Left lobe of liver (tissue), 2 donors: ENCODE results near the gene DUOX2. TPM values are rescaled to one million over a fixed set of nuclear protein-coding genes. Genes with fewer than 3 reads are reported as not detected.
A peak's percentile ranks its signal among the peaks of the same experiment; 100 is the strongest.

Source experiments
- ATAC-seq: fragments of 200-7000 bp; cut with Tn5 transposase; one replicate; pipeline ENCODE4 v1.9.1; 2020; ENCODE audit warnings: mild to moderate bottlenecking, moderate library complexity
- DNase-seq: peaks from one replicate; pipeline ENCODE4 v3.0.0-alpha.2; 2020; ENCODE audit warnings: low spot score
- total RNA-seq: library from RNA; stranded (reverse); gene quantifications from one replicate; pipeline ENCODE4 v1.2.1, GENCODE V29; 2021
- donor health status: DM: no; HTN: no; CAD: no; lungs with moderate emphysema.
- donor health status: DM: no; HTN: yes; CAD: no.

Gene DUOX2
- total RNA-seq, 1 donor from 2014 or later: 0.10 TPM

- no peak for DNase-seq
- ATAC-seq: no peak
These were observed 7.0 kb upstream of the DUOX2 start for GRCh38 chr15:45121020-45121419.

DNA sequence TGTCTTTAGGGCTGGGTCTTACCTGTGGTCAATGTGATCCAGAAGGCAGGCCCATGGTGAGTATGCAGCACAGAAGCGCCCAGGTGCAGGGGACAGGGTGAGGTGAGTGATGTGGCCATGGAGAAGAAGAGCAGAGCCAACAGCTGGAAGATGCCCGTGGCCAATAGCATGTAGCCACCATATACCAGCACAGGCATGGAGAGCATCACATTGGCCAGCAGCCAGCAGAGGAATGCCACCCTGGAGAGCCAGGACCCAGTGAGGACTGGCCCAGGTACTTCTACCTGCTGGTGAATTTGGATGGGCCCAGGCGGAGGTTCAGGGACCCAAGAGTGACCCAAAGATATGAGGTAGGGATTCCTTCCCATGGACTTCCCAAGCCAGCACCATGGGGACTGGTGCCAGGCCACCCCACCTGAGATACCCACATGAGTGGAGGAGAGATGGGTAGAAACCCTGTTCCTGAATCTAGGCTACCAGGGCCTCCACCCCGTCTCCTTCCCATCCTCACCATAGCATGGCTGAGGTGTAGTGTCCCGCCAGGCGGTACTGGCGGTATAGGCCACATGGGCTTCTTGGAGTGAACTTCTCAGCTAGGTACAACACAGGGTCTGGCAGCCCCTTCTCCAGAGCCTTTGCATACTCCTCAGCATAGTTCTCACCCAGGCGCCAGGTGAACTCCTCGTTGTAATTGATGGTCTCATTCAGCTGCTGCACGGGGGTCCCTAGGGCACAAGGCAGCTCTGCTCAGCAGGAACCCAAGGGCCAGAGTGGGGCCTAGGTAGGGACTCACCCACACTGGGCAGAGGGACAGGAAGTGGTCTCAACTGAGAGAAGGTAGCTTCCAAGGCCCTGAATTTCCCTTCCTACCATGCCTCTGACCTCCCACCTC is 6.4 kb upstream of the DUOX2 start:
- DNase-seq (no peak), ATAC-seq (no peak)

DNA sequence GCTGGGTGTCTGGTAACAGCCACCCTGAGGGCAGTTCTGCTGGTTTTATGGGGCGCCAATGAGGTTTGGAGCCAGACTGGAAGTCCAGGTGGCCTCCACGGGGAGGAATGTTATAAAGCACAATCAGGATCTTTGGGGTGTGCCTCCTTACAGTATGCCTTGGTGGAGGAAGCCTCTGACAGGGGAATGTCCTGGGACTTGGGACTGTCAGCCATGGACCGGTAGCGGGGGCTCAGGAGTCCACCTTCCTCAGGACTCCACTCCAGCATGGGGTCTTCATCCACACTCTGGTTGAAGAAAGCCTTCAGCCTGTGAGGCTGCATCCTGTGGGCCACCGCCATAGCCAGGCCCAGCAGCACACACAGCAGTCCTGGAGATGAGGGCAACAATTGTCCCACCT is 5.0 kb upstream of the DUOX2 start:
- no peak for ATAC-seq
- DNase-seq: no peak

DNA sequence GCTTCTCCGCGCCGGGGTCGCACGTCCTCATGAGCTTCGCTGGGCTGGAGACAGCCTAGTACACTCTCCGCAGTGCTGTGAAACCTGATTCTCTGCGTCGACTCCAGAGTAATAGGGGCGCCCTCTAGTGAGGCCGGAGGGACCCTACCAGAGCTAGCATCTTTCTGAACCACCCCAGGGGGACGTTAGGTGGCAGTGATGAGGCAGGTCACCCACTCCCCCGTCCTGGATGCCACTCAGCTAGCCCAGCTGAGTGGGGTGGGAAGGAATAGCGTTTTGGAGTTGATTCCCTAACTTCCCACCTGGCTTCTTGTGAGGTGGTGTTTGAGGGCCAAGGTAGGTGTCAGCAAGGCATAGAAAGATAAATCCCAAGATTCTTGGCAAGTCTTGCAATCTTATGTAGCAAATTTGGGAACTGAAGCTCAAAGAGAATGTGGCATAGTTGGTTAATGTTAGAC is 4.2 kb upstream of the DUOX2 start:
- DNase-seq (peak; percentile 88), ATAC-seq (peak; percentile 97)

- no peak for DNase-seq
- ATAC-seq: peak; percentile 40
These were observed 3.5 kb upstream of the DUOX2 start for GRCh38 chr15:45117308-45118130.

DNA sequence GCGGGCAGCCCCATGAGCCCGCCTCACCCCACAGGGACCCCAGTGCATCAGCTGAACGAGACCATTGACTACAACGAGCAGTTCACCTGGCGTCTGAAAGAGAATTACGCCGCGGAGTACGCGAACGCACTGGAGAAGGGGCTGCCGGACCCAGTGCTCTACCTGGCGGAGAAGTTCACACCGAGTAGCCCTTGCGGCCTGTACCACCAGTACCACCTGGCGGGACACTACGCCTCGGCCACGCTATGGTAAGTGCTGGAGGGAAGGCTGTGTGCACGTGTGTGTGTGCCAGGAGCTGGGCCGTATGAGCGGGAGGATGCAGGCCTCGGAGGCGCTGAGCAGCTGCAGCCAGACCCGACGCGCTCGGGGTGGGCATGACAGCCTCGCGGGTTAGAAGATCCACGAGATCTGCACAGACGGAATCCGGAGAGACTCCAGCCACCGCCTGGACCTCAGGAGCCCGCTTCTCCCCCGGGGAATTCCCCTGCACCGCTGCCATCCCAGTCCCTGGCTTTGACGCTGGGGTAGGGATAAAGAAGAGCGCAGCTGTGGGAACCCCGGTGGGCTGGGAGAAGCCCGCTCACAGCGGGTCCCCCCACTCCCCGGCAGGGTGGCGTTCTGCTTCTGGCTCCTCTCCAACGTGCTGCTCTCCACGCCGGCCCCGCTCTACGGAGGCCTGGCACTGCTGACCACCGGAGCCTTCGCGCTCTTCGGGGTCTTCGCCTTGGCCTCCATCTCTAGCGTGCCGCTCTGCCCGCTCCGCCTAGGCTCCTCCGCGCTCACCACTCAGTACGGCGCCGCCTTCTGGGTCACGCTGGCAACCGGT is 2.7 kb upstream of the DUOX2 start:
- ATAC-seq: no peak
- DNase-seq: no peak

GRCh38 chr15:45116006-45116481 is 2.1 kb upstream of the DUOX2 start:
- no peak for ATAC-seq
- no peak for DNase-seq

DNA sequence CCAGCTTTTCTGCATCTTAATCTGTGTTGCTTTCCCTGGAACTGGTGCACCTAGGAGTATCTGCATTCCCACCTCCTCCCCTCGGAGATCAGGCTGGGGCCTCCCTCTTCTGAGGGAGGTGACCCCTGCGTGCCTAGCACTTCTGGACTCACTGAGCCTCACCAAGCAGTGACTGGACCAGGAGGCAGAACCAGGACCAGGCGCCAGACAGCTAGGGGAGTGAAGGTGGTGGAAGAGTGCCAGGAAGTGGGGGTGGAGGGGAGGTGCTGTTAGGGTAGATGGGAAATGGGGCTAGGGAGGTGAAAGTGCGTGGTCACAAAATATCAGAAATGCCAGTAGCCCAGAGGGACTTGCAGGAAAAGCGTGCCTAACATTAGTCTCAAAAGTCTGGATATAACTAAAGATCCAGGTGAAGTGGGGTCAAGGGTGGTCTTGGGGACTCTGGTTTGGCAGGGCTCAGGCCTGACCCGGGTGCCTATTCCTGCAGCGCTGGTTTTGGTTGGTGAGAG is 1.4 kb upstream of the DUOX2 start:
- ATAC-seq: no peak
- no peak for DNase-seq

DNA sequence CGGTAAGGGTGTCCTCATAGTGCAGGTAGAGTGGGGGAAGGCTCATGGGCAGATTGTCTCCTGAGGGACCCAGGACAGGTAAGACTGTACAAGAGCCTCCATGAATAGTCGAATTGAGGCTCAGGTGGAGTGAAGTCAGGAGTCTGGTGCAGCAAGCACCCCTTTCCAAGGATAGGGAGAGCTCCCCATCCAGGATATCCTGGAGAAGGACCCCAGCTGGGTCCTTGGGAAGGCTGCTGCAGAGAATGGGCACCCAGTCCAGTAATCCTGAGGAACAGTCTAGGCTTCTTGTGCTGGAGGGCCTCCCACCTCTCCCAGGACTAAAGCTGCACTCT is 746 bp upstream of the DUOX2 start:
- no peak for DNase-seq

DNA sequence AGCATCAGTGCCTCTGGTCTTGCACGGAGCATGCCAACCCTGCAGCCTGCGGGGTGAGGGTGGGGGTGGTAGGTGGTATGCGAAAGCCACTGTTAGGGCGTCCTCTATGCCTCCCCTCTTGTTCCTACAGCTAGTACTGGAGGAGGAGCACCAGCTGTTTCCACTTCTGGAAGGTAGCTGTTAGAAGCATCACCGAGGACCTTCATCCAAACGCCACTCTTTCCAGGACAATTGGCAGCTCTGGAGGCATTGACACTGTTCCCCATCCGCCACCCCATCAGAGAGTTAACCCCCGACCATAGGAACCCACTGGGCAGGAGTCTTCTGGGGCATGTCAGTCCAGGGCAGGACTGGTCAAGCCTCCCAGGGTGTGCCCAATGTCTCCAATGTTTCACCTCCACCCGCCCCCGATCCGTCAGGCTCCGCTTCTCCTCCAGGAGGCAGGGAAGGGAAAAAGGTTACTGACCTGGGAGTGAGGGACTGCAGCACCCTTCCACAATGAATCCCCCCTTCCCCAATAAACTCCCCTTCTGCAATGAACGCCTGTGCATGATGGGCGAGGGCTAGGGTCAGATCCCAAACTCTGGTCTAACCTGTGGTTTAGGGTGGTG is 487 bp downstream of the DUOX2 start:
- ATAC-seq (no peak), DNase-seq (no peak)

More for the DNA sequence above, 746 bp upstream of the DUOX2 start:
- no peak for ATAC-seq

GRCh38 chr15:45112591-45113379 is 1.2 kb downstream of the DUOX2 start:
- DNase-seq (no peak), ATAC-seq (peak; percentile 21)

DNA sequence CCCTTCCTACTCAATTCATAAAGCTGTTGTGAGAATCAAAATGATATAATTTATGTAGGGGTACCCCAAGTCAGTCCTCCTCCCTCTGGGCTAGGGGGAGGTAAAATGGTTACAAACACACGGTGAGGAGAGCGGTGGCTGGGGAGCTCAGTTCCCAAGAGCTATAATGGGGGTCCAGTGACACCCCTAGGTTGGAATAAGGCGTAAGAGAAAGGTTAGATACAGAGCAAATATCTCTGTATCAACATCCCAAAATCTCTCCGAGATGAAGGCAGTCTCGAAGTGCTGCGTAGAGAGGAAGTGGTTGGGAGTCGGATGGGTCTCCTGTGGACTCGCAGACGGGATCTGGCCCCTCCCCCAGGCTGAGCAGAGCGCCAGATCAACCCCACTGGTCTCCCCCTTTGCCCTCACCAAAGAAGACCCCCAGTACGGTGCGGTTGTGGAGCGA is 1.8 kb downstream of the DUOX2 start:
- no peak for DNase-seq
- no peak for ATAC-seq

DNA sequence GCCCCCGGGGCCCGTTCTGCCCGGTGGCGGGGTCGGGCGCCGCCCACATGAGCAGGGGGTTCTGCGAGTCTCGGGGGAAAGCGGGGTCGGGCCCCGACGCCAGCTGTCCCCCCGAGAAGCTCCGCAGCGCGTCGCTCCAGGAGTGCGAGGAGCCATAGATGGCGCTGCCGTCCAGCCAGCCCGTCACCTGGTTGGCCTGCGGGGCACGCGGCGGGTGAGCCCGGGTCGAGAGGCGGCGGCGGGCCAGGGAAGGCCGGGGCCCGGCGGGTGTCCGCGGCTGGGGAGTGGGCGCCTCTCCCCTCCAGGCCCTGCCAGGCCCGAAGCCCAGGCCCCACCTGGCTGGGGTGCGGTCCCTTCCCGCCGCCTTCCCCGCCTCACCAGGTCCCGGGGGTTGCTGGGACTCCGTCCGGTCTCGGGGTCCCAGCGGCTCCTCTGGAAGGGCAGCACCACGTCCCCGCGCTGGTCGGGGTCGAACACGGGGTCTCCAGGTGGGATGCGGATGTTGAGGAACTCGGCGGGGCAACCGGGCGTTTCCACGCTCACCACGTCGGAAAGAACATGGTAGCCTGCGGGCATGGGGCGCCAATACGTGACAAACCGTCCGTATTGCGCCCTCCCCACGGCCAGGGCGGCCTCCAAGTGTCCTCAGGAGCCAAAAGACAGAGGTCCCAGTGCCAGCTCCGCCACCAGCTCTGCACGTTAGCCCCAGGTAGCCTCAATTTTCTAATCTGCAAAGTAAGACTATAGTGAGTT is 2.4 kb downstream of the DUOX2 start:
- ATAC-seq (peak; percentile 22), DNase-seq (no peak)

DNA sequence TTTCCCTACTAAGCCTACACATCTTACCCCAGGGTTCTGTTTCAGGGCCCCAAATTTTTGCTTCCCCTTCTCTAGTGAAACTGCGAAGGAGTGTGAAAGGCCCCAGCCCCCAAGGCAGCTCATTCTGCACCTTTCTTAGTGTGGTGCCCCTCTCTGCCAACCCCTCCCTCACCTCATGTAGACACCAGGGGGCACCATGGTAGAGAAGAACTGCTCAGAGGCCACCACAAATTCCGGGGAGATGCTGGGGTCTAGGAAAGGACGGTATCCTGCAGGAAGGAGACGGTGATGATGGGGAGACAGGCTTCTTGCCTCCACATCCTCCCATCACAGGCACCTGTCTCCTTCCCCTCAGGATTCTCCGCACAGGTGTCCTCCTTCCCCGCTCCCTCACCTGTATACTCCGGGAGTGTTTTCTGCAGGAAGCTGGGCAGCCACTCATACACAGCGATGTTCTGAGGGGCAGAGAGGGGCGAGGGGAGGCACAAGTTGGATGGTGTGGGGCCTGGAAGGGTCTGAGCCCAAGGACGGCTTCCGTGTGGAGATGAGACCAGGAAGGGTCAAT is 3.6 kb downstream of the DUOX2 start:
- no peak for ATAC-seq
- DNase-seq: no peak

GRCh38 chr15:45107941-45108630 is 5.9 kb downstream of the DUOX2 start:
- no peak for DNase-seq
- ATAC-seq: no peak

- DNase-seq: no peak
- no peak for ATAC-seq
These were observed 7.8 kb downstream of the DUOX2 start for GRCh38 chr15:45106002-45106790.

DNA sequence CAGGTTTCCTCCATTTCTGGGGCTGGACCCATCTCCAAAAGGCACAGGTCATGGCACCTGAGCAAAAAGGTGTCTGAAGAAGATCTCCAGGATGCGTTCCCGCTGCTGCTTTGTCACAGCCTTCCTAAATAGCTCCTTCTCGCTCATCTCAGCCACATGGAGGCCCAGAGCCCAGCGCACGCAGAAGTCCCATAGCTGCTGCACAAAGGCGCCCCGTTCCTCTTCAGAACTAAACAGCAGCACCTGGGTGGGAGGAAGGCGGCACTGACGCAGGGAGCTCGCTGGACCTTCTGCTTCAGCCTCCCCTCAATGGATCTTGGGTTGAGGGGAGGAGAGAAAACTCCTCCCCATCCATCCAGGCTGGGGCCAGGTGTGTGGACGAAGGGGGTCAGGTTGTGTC is 8.4 kb downstream of the DUOX2 start:
- no peak for ATAC-seq

More for the DNA sequence above, 8.4 kb downstream of the DUOX2 start:
- no peak for DNase-seq
